GM19372 (cell line): ENCODE data around the gene CHPT1.
"Not testable (repeated sequence)": the region's sequence is repeated elsewhere in the genome, so short reads cannot be mapped to it uniquely, and the experiment has no call there.

ENCODE experiments used
- ATAC-seq: cut with Tn5 transposase; IDR thresholded peaks from one replicate; pipeline ENCODE4 v1.9.1; 2021; ENCODE audit warnings: mild to moderate bottlenecking, low read depth, moderate library complexity; ENCODE audit not compliant: unreplicated experiment

Gene CHPT1

GRCh38 chr12:101697197-101697929 is at the start of gene CHPT1:
CHPT1 (plus strand) TSS chr12:101697640; CDS start chr12:101697862, 222 bp downstream.
- ATAC-seq: peak; percentile 60

GRCh38 chr12:101647711-101648110 is 49.7 kb upstream of the CHPT1 start:
- no peak for ATAC-seq

DNA sequence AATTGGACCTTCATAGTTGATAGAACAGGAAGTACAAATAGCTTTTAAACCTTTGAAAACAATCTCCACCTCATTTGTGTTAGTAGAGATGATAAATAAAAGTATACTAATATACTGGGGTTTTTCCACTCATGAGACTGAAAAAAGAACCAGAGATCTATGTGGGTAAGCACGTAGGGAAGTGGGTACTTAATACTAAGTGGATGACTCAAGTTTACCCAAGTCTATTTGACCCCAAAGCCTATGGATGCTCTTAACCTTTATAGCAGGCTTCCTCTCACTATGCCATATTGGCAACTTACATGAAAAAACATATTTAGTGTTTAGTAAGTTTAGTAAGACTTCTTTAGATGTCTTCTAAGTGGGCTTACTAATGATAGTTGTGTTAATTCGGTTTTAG is 49.2 kb upstream of the CHPT1 start:
- ATAC-seq: no peak

DNA sequence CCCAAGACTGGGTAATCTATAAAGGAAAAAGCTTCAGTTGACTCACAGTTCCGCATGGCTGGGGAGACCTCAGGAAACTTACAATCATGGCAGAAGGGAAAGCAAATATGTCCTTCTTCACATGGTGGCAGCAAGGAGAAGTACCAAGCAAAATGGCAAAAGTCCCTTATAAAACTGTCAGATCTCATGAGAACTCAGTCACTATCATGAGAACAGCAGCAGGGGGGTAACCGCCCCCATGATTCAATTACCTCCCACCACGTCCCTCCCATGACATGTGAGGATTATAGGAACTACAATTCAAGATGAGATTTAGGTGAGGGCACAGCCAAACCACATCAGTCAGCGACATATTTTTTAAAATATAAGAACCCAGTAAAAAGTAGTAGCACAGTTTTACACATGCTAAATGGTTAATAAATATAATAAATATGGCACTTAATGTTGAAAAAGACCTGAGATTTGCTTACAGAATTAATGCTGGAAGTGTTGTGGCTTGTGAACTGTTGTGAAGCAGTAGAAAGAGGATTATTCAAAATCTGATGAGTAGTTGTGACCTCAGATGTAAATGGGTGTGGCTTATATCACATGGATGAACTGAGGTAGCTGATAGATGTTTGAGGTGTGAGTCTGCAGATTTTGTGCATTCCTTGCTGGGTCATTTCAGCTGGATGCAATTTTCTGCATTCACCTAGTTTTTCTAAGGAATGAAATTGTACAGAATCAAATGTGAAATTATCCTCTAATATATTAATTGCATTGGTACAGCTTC is 46.9 kb upstream of the CHPT1 start:
- ATAC-seq: no peak

GRCh38 chr12:101653030-101653429 is 44.4 kb upstream of the CHPT1 start:
- no peak for ATAC-seq

DNA sequence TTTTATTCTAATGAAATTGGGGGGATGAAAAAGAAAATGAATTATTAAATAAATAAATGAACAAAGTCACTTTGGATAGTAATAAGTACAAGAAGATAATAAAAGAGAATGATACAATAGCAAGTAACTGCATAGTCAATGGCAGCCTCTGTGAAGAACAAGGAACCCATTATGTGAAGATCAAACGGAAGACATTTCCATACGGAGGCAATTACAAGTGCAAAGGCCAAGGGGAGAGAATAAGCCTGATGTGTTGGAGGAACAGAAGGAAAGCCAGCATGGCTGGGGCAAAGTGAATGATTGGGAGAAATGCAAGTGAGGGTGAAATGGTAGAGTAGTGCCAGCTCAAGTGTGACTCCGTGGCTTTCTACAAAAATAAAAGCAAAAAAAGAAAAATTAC is 43.9 kb upstream of the CHPT1 start:
- no peak for ATAC-seq

- ATAC-seq: no peak
These were observed 43.0 kb upstream of the CHPT1 start for GRCh38 chr12:101654442-101654841.

DNA sequence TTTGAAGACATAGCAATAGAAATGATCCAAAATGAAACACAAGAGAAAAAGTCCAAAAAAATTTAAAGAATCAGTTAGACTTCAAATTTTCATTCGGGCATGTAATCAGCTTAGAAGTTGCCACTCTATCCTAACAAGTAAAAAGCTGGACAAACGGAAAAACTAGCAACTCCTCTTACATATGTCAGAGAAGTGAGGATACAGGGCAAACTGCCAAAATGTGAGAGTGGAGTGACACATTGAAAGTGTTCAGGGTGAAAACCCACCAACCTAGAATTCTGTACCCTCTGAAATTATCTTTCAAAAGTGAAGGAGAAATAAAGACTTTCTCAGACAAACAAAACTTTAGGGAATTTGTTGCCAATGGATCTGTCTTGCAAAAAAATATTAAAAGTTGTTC is 42.0 kb upstream of the CHPT1 start:
- ATAC-seq: no peak

GRCh38 chr12:101660662-101661061 is 36.8 kb upstream of the CHPT1 start:
- not testable (repeated sequence) for ATAC-seq

- ATAC-seq: no peak
These were observed 34.1 kb upstream of the CHPT1 start for GRCh38 chr12:101663298-101663697.

GRCh38 chr12:101664992-101665391 is 32.4 kb upstream of the CHPT1 start:
- no peak for ATAC-seq

DNA sequence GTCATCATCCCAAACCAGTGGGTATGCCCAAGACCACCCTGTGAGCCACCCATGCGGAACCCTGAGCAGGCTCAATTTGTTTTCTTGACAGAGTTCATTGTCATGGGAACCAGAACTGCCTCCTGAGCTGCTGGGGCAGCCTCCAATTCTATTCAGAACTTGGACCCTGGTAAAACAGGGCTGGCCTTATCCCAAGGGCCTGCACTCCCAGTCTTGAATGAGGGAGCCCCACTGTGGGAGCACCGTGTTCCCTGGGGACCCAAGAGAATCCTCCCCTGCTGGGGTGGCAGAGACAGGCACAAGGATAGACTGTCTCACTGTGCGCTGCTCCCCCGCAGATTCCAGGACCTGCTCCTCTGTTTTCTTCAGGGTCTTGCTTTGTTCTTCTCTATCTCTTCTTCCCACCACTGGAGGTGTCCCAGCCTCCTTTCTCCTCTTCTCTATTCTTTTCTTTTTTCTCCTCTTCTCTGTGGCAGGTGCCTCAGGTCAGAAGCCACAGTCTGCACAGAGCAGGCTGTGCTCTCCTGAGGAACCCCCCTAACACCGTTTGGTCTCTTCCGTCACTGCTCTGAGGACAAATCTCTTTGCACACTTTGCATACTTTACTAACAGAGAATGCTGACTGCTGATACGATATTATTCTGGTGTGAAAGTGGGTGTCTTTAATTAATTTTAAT is 31.2 kb upstream of the CHPT1 start:
- ATAC-seq: no peak

GRCh38 chr12:101667591-101667990 is 29.8 kb upstream of the CHPT1 start:
- no peak for ATAC-seq

GRCh38 chr12:101670007-101670671 is 27.3 kb upstream of the CHPT1 start:
- no peak for ATAC-seq

GRCh38 chr12:101671157-101671791 is 26.2 kb upstream of the CHPT1 start:
- peak; percentile 82 for ATAC-seq

GRCh38 chr12:101671833-101672232 is 25.6 kb upstream of the CHPT1 start:
- no peak for ATAC-seq

DNA sequence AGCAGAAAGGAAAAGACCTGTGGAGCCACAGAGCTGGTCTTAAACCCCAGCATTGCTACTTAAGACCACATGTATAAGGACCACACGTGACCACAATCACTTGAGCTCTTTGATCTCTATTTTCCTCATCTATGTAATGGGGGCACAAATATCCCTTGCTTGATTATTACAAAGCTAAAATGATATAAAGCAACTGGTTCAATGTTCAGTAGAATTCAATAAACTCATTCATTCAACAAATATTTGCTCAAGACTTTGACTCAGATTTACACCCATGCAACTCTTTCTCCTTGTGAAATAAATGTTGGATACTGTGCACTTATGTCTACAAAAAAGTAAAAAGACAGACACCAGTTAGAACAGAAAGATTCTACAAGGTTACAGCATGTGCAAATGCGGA is 21.9 kb upstream of the CHPT1 start:
- no peak for ATAC-seq

GRCh38 chr12:101676497-101676896 is 20.9 kb upstream of the CHPT1 start:
- not testable (repeated sequence) for ATAC-seq

- no peak for ATAC-seq
These were observed 19.4 kb upstream of the CHPT1 start for GRCh38 chr12:101678081-101678480.

DNA sequence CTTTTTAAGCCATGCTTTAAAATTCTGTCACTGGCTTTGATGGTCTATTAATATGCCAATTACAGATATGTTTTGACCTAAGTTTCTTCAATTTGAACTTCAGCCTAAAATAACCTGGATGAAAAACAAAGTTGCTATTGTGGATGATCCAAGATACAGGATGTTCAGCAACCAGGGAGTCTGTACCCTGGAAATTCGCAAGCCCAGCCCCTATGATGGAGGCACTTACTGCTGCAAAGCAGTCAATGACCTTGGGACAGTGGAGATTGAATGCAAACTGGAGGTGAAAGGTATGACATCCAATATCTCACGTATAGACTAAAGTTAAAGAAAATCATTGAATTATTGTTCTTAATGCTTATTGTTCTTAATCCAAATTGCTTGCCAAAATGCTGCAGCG is 17.2 kb upstream of the CHPT1 start:
- ATAC-seq: no peak
